Measurements from ENCODE around the gene CCDC74A. TPM values are rescaled to one million over a fixed set of nuclear protein-coding genes. Genes with fewer than 3 reads are reported as not detected.

Gene CCDC74A
- total RNA-seq, result 2.8 and 4.0 TPM in 2 replicates

GRCh38 chr2:131527131-131528001, at the start of gene CCDC74A:
Gene CCDC74A, plus strand, starts transcription at chr2:131527888. Its CDS starts 83 bp downstream, at chr2:131527971.

GRCh38 chr2:131492015-131492417, 35.7 kb upstream of the CCDC74A start, which contains the start of gene MZT2A:
Gene MZT2A, minus strand, starts transcription at chr2:131492397. Its CDS starts 21 bp downstream, at chr2:131492376.

Other genes with a start within 250 kb of the CCDC74A start
- gene RAB6D, start 163.7 kb upstream of the CCDC74A start, total RNA-seq, result not detected in 2 replicates
- gene TUBA3D, start 51.8 kb upstream of the CCDC74A start, total RNA-seq, result not detected in 2 replicates
- gene MZT2A, start 35.5 kb upstream of the CCDC74A start, total RNA-seq, result 47.8 and 71.1 TPM in 2 replicates